Endothelial cell of umbilical vein (primary cell): ENCODE measurements around the gene KLHL41. TPM values are rescaled to one million over a fixed set of nuclear protein-coding genes. Genes with fewer than 3 reads are reported as not detected.

Experiments used
- Bru-seq: library from RNA; stranded (reverse); fragments of 400-500 nt; gene quantifications from one replicate; lab custom pipeline; 2021; lab: Mats Ljungman, UMichigan
- BruChase-seq, 2 experiments: library from RNA; stranded (reverse); fragments of 400-500 nt; gene quantifications; one replicate each; lab custom pipeline; 2021; lab: Mats Ljungman, UMichigan
- BruUV-seq: library from RNA; stranded (reverse); fragments of 400-500 nt; replicated peaks from 2 replicates; lab custom pipeline; 2021; lab: Mats Ljungman, UMichigan
- CTCF ChIA-PET: fragments of 300-600, 350-600 bp; sonication (Branson Sonifier 250); formaldehyde crosslinking; loops from one replicate; lab custom pipeline; 2021; ENCODE audit warnings: antibody characterized with exemption, inconsistent platforms; lab: Charles Lee
- POLR2A ChIA-PET: fragments of 300-600, 350-600 bp; sonication (Branson Sonifier 250); formaldehyde crosslinking; loops from one replicate; lab custom pipeline; 2021; ENCODE audit warnings: antibody characterized with exemption, inconsistent platforms; lab: Charles Lee
- DNase-seq: peaks from one replicate; pipeline ENCODE4 v3.0.0-alpha.2; 2011; ENCODE audit warnings: low read depth, low spot score
- FAIRE-seq: peaks from 2 replicates; lab custom pipeline; 2011; peaks lifted over from hg19 to GRCh38; lab: Jason Lieb, UNC
- H2AFZ ChIP-seq: 2 replicates; pipeline ENCODE4 v1.6.0; 2012; ENCODE audit warnings: low read depth, low read length, control low read depth, inconsistent platforms
- H3K27ac ChIP-seq: 2 replicates; pipeline ENCODE4 v1.5.1; 2011; ENCODE audit warnings: low read depth, mild to moderate bottlenecking, control low read depth, low read length, moderate library complexity; ENCODE audit not compliant: insufficient read depth
- H3K27me3 ChIP-seq, 2 experiments: 2 replicates each; pipeline versions ENCODE4 v1.6.0 to v1.6.1; 2011; ENCODE audit warnings: low read length in 2 of 2, mixed read lengths in 1 of 2; ENCODE audit not compliant: control insufficient read depth in 2 of 2, insufficient read depth in 2 of 2
- H3K36me3 ChIP-seq, 2 experiments: 2 replicates in 1 of 2; 3 replicates in 1 of 2; pipeline ENCODE4 v1.5.1; 2011; ENCODE audit warnings: low read length in 2 of 2, mild to moderate bottlenecking in 1 of 2, moderate library complexity in 1 of 2; ENCODE audit not compliant: control insufficient read depth in 2 of 2, insufficient read depth in 2 of 2; ENCODE audit errors: extremely low read depth in 1 of 2
- H3K4me1 ChIP-seq: 3 replicates; pipeline ENCODE4 v1.5.1; 2011; ENCODE audit warnings: mild to moderate bottlenecking, low read length; ENCODE audit not compliant: control insufficient read depth, insufficient read depth; ENCODE audit errors: extremely low read depth
- H3K4me2 ChIP-seq: 2 replicates; pipeline ENCODE4 v1.6.1; 2011; ENCODE audit warnings: low read length, control low read depth, mixed read lengths; ENCODE audit not compliant: insufficient read depth
- H3K4me3 ChIP-seq, 3 experiments: fragments of 200-600 bp in 1 of 3; sonication (generic), shearing (Covaris generic) in 1 of 3; replicated peaks in 1 of 3; 2 replicates each; pipeline ENCODE4 v1.5.1; 2011 to 2016; ENCODE audit warnings: control low read depth in 3 of 3, low read length in 3 of 3, mild to moderate bottlenecking in 2 of 3, inconsistent platforms in 1 of 3, low read depth in 1 of 3, moderate library complexity in 1 of 3; ENCODE audit not compliant: insufficient read depth in 1 of 3
- H3K79me2 ChIP-seq: 2 replicates; pipeline ENCODE4 v1.6.0; 2012; ENCODE audit warnings: low read length, inconsistent platforms; ENCODE audit not compliant: control insufficient read depth, insufficient read depth
- H3K9ac ChIP-seq: replicated peaks from 2 replicates; pipeline ENCODE3; 2011; ENCODE audit warnings: low read length, control low read depth; ENCODE audit not compliant: insufficient read depth; ENCODE audit errors: extremely low read depth
- H3K9me1 ChIP-seq: replicated peaks from 3 replicates; pipeline ENCODE4 v1.6.0; 2011; ENCODE audit warnings: mild to moderate bottlenecking, low read length; ENCODE audit not compliant: control insufficient read depth, insufficient read depth; ENCODE audit errors: extremely low read depth
- H3K9me3 ChIP-seq: replicated peaks from 2 replicates; pipeline ENCODE4 v1.5.1; 2012; ENCODE audit warnings: low read length, inconsistent platforms; ENCODE audit not compliant: control insufficient read depth, insufficient read depth
- H4K20me1 ChIP-seq: replicated peaks from 2 replicates; pipeline ENCODE3; 2011; ENCODE audit warnings: mild to moderate bottlenecking, low read length; ENCODE audit not compliant: control insufficient read depth, insufficient read depth; ENCODE audit errors: extremely low read depth
- EZH2 ChIP-seq: IDR thresholded peaks from 2 replicates; pipeline ENCODE4 v1.6.1; 2012; ENCODE audit warnings: borderline replicate concordance, low read depth, mild to moderate bottlenecking, moderate library complexity, low read length, inconsistent platforms; ENCODE audit not compliant: severe bottlenecking
- FOS ChIP-seq: IDR thresholded peaks from 2 replicates; pipeline ENCODE4 v1.6.1; 2011; ENCODE audit warnings: mild to moderate bottlenecking, low read length, moderate library complexity, borderline replicate concordance; ENCODE audit not compliant: insufficient read depth
- GATA2 ChIP-seq: IDR thresholded peaks from 2 replicates; pipeline ENCODE4 v1.7.0; 2011; ENCODE audit warnings: low read depth, mild to moderate bottlenecking, moderate library complexity, mixed read lengths, low read length; ENCODE audit not compliant: insufficient read length, insufficient read depth
- JUN ChIP-seq: IDR thresholded peaks from 2 replicates; pipeline ENCODE4 v1.6.1; 2011; ENCODE audit warnings: borderline replicate concordance, low read depth; ENCODE audit not compliant: insufficient read length, insufficient read depth
- POLR2A ChIP-seq: IDR thresholded peaks from 2 replicates; pipeline ENCODE4 v1.6.1; 2012; ENCODE audit warnings: low read depth, mild to moderate bottlenecking, control low read depth, low read length
- POLR2AphosphoS5 ChIP-seq: IDR thresholded peaks from 2 replicates; pipeline ENCODE4 v1.6.1; 2012; ENCODE audit warnings: low read depth, mild to moderate bottlenecking, control low read depth, low read length, moderate library complexity; ENCODE audit not compliant: insufficient read depth
- dilution Hi-C: fragments of 300-500 bp; cut with MboI; formaldehyde crosslinking; loops from one replicate; pipeline ENCODE4 v1.15.0; 2019; ENCODE audit warnings: low sequenced_read_pairs; ENCODE audit not compliant: extremely low pct_ligation_motif_present
- intact Hi-C: fragments of 100-400 bp; cut with micrococcal nuclease; formaldehyde crosslinking; loops from one replicate; pipeline ENCODE4 v1.10.0; 2022
- long read RNA-seq: library from polyadenylated mRNA; stranded (forward); transcript quantifications from one replicate; pipeline ENCODE4 v2.0.0, GENCODE V29; 2021
- polyA minus RNA-seq, 3 experiments: library from RNA; depleted of rRNA, polyadenylated mRNA; stranded (reverse); fragments of >200 nt; gene quantifications; 1 replicate in 1 of 3; 2 replicates in 2 of 3; pipeline ENCODE4 v1.2.3, GENCODE V29; 2011
- polyA plus RNA-seq, 4 experiments: library from polyadenylated mRNA; depleted of rRNA in 3 of 4; stranded (reverse) in 3 of 4; unstranded in 1 of 4; fragments of >200 nt; gene quantifications; 2 replicates each; pipeline versions ENCODE4 v1.2.1 to v1.2.3, GENCODE V29; 2011 to 2012; ENCODE audit warnings: missing spikeins in 1 of 4
- total RNA-seq: library from RNA; stranded (reverse); gene quantifications from 2 replicates; pipeline ENCODE4 v1.2.3, GENCODE V29; 2021

KLHL41 gene
- 0.21 and 0.73 TPM in 2 replicates for total RNA-seq
- 0.05 and 0.08 TPM in 2 replicates for polyA plus RNA-seq
- polyA plus RNA-seq (2011; cell fraction: cytosol; rRNA removed) = 0.05 and 0.13 TPM in 2 replicates
- polyA plus RNA-seq (2011; cell fraction: nucleus; rRNA removed) = 0.42 and 0.70 TPM in 2 replicates
- polyA plus RNA-seq (2012) = 0.16 and 0.19 TPM in 2 replicates
- 0.15 and 0.32 TPM in 2 replicates for polyA minus RNA-seq
- polyA minus RNA-seq (2011; cell fraction: cytosol; rRNA and poly(A)+ RNA removed) = not detected
- polyA minus RNA-seq (2011; cell fraction: nucleus; rRNA and poly(A)+ RNA removed) = 0.24 and 0.29 TPM in 2 replicates
- percentile 38 among the genes with signal in this experiment for Bru-seq, nascent RNA
- percentile 37 among the genes with signal in this experiment for BruChase-seq, experiment 1, labeled RNA remaining after a 6-hour chase
- percentile 46 among the genes with signal in this experiment for BruChase-seq, experiment 2, labeled RNA remaining after a 2-hour chase
- long read RNA-seq = 0 reads

- ChIA-PET POLR2A (no interaction called here), CTCF (interaction anchor here (0.7 to 1.0 kb wide), 5 partner anchors 15 to 57 kb away, joined by 3 to 5 read pairs (median 3); no protein-coding TSS in a partner anchor)
- H3K27ac ChIP-seq = no peak within 1 kb of the TSS
- H3K4me3 ChIP-seq = no peak within 1 kb of the TSS
- H3K9me3 ChIP-seq = no peaks in the 10 kb centered on the region
- no peaks in the 10 kb centered on the region for H3K36me3 ChIP-seq
- no peaks in the 10 kb centered on the region for H3K79me2 ChIP-seq
- H4K20me1 ChIP-seq = no peaks in the 10 kb centered on the region
- intact Hi-C loops = no loop called here
- TF ChIP-seq POLR2A (no peak), POLR2AphosphoS5 (no peak), FOS (peak; percentile 78), JUN (peak; percentile 30)
- H3K27me3 ChIP-seq = no peaks in the 10 kb centered on the region
- H3K4me1 ChIP-seq = peaks cover 13% of the 10 kb centered on the region
- no peak for FAIRE-seq
- H3K9ac ChIP-seq = no peak within 1 kb of the TSS
- no peak within 1 kb of the TSS for H3K4me2 ChIP-seq
- dilution Hi-C loops = no loop called here
- no TSS peak for BruUV-seq
- DNase-seq = peak; percentile 11
- H3K9me1 ChIP-seq = no peaks in the 10 kb centered on the region
- no peak within 1 kb of the TSS for H2AFZ ChIP-seq
These were observed at the start of gene KLHL41 for GRCh38 chr2:169509298-169509885. Gene KLHL41 (plus strand): TSS chr2:169509702. CDS start chr2:169509779, 77 bp downstream.

GRCh38 chr2:169461143-169461542 lies 48.4 kb upstream of the KLHL41 start:
- Histone ChIP-seq H3K4me2 (no peak overlapping the region), H3K9ac (no peak overlapping the region), H3K9me1 (no peaks in the 10 kb centered on the region), H3K27me3 (no peaks in the 10 kb centered on the region), H3K4me3 (no peak overlapping the region), H3K36me3 (no peaks in the 10 kb centered on the region), H2AFZ (no peak overlapping the region), H4K20me1 (no peaks in the 10 kb centered on the region), H3K27ac (no peak overlapping the region), H3K9me3 (no peaks in the 10 kb centered on the region), H3K79me2 (no peaks in the 10 kb centered on the region), H3K4me1 (no peaks in the 10 kb centered on the region)
- DNase-seq (peak; percentile 20), FAIRE-seq (no peak)
- intact Hi-C loops (no loop called here), dilution Hi-C loops (no loop called here)
- TF ChIP-seq POLR2AphosphoS5 (no peak), EZH2 (no peak), GATA2 (no peak)
- ChIA-PET CTCF (interaction anchor here (1.6 to 5.0 kb wide), 2 partner anchors 9 to 18 kb away, joined by 9 to 21 read pairs; partner anchors contain the start of gene BBS5), POLR2A (no interaction called here)
- BruUV-seq = no TSS peak
